H1 (cell line): Measurements from ENCODE around the gene PLEK. TPM values are rescaled to one million over a fixed set of nuclear protein-coding genes. Genes with fewer than 3 reads are reported as not detected.

Experiments used
- CTCF ChIA-PET: fragments of 300-600 bp; sonication (Branson Sonifier 250); formaldehyde crosslinking; loops from one replicate; lab custom pipeline; 2021; ENCODE audit not compliant: partially characterized antibody; lab: Charles Lee
- POLR2A ChIA-PET: fragments of 300-600 bp; sonication (Branson Sonifier 250); formaldehyde crosslinking; loops from one replicate; lab custom pipeline; 2021; ENCODE audit warnings: inconsistent platforms; ENCODE audit not compliant: partially characterized antibody; lab: Charles Lee
- DNase-seq, 2 experiments: peaks; one replicate each; pipeline versions ENCODE4 v3.0.0 to v3.0.0-alpha.2; 2010 to 2022; ENCODE audit warnings: low spot score in 2 of 2, low read depth in 1 of 2, mixed read lengths in 1 of 2
- FAIRE-seq: peaks from 2 replicates; lab custom pipeline; 2011; peaks lifted over from hg19 to GRCh38; lab: Jason Lieb, UNC
- H2AFZ ChIP-seq: 2 replicates; pipeline ENCODE4 v1.8.1; 2012; ENCODE audit warnings: low read length, inconsistent platforms
- H2AK5ac ChIP-seq: 2 replicates; pipeline ENCODE4 v1.6.1; 2013; ENCODE audit warnings: low read depth, low read length
- H2BK120ac ChIP-seq: replicated peaks from 2 replicates; pipeline ENCODE3; 2013; ENCODE audit warnings: low read depth, low read length, inconsistent platforms
- H2BK12ac ChIP-seq: 2 replicates; pipeline ENCODE4 v1.6.1; 2013; ENCODE audit warnings: low read depth, low read length
- H2BK15ac ChIP-seq: 2 replicates; pipeline ENCODE4 v1.6.1; 2013; ENCODE audit warnings: low read length
- H2BK20ac ChIP-seq: 2 replicates; pipeline ENCODE4 v1.6.1; 2013; ENCODE audit warnings: low read length
- H2BK5ac ChIP-seq: 2 replicates; pipeline ENCODE4 v1.6.1; 2013; ENCODE audit warnings: low read depth, low read length
- H3K14ac ChIP-seq: 2 replicates; pipeline ENCODE4 v1.6.1; 2013; ENCODE audit warnings: inconsistent platforms; ENCODE audit not compliant: insufficient read length
- H3K18ac ChIP-seq: 2 replicates; pipeline ENCODE4 v1.6.1; 2013; ENCODE audit warnings: low read length; ENCODE audit errors: extremely low read depth
- H3K23ac ChIP-seq: 2 replicates; pipeline ENCODE4 v1.6.1; 2013; ENCODE audit warnings: inconsistent platforms; ENCODE audit not compliant: insufficient read length
- H3K23me2 ChIP-seq: 2 replicates; pipeline ENCODE4 v1.6.1; 2013; ENCODE audit warnings: low read depth, low read length
- H3K27ac ChIP-seq: 2 replicates; pipeline ENCODE4 v1.6.1; 2011; ENCODE audit warnings: low read depth, low read length, inconsistent platforms
- H3K27me3 ChIP-seq, 4 experiments: replicated peaks in 1 of 4; 1 replicate in 1 of 4; 2 replicates in 3 of 4; pipeline versions ENCODE4 v1.6.1 to v1.8.1; 2011 to 2013; ENCODE audit warnings: low read length in 3 of 4, mild to moderate bottlenecking in 3 of 4, inconsistent platforms in 2 of 4, mixed read lengths in 2 of 4, moderate library complexity in 1 of 4; ENCODE audit not compliant: control insufficient read depth in 3 of 4, insufficient read depth in 3 of 4; ENCODE audit errors: extremely low read depth in 1 of 4
- H3K36me3 ChIP-seq, 4 experiments: 2 replicates each; pipeline versions ENCODE4 v1.6.1 to v1.8.1; 2011 to 2013; ENCODE audit warnings: mild to moderate bottlenecking in 4 of 4, low read length in 3 of 4, moderate library complexity in 2 of 4, control low read depth in 1 of 4, inconsistent platforms in 1 of 4; ENCODE audit not compliant: insufficient read depth in 4 of 4, control insufficient read depth in 2 of 4
- H3K4ac ChIP-seq: replicated peaks from 2 replicates; pipeline ENCODE3; 2013; ENCODE audit warnings: low read length, low read depth, mixed read lengths, inconsistent platforms; ENCODE audit not compliant: insufficient read length
- H3K4me1 ChIP-seq, 4 experiments: replicated peaks in 1 of 4; 1 replicate in 1 of 4; 2 replicates in 3 of 4; pipeline versions ENCODE4 v1.6.1 to v1.8.1; 2011 to 2013; ENCODE audit warnings: low read length in 3 of 4, inconsistent platforms in 2 of 4, mixed read lengths in 1 of 4; ENCODE audit not compliant: insufficient read depth in 4 of 4, control insufficient read depth in 3 of 4
- H3K4me2 ChIP-seq, 2 experiments: 2 replicates each; pipeline versions ENCODE4 v1.6.1 to v1.8.1; 2011 to 2013; ENCODE audit warnings: low read depth in 2 of 2, low read length in 2 of 2, control low read depth in 1 of 2, inconsistent platforms in 1 of 2, mild to moderate bottlenecking in 1 of 2; ENCODE audit not compliant: insufficient read depth in 1 of 2
- H3K4me3 ChIP-seq, 4 experiments: fragments of 200-600, 300-600 bp in 1 of 4; sonication (generic), shearing (Covaris generic), sonication (Bioruptor Twin) in 1 of 4; 2 replicates each; pipeline versions ENCODE4 v1.5.1 to v1.8.1; 2011 to 2016; ENCODE audit warnings: low read length in 4 of 4, low read depth in 3 of 4, control low read depth in 2 of 4, inconsistent platforms in 2 of 4, mild to moderate bottlenecking in 2 of 4, mixed read lengths in 1 of 4, moderate library complexity in 1 of 4; ENCODE audit not compliant: insufficient read depth in 2 of 4; ENCODE audit errors: extremely low read depth in 1 of 4
- H3K56ac ChIP-seq: replicated peaks from 2 replicates; pipeline ENCODE3; 2013; ENCODE audit warnings: low read depth, mild to moderate bottlenecking, mixed read lengths, low read length, inconsistent platforms; ENCODE audit not compliant: insufficient read length
- H3K79me1 ChIP-seq: 2 replicates; pipeline ENCODE4 v1.6.1; 2013; ENCODE audit warnings: low read depth, low read length, control low read depth
- H3K79me2 ChIP-seq, 2 experiments: 2 replicates each; pipeline versions ENCODE4 v1.6.1 to v1.8.1; 2012 to 2013; ENCODE audit warnings: low read length in 2 of 2, mild to moderate bottlenecking in 2 of 2, inconsistent platforms in 1 of 2; ENCODE audit not compliant: insufficient read depth in 2 of 2, control insufficient read depth in 1 of 2
- H3K9ac ChIP-seq, 4 experiments: replicated peaks in 1 of 4; 1 replicate in 1 of 4; 2 replicates in 3 of 4; pipeline versions ENCODE4 v1.6.1 to v1.8.1; 2011 to 2013; ENCODE audit warnings: low read depth in 3 of 4, low read length in 3 of 4, control low read depth in 2 of 4, mild to moderate bottlenecking in 2 of 4, moderate library complexity in 2 of 4, inconsistent platforms in 1 of 4; ENCODE audit errors: extremely low read depth in 1 of 4
- H3K9me3 ChIP-seq, 2 experiments: 2 replicates each; pipeline versions ENCODE4 v1.6.1 to v1.8.1; 2012 to 2013; ENCODE audit warnings: mild to moderate bottlenecking in 2 of 2, moderate library complexity in 2 of 2, control low read depth in 1 of 2, inconsistent platforms in 1 of 2, low read depth in 1 of 2, low read length in 1 of 2, mixed read lengths in 1 of 2; ENCODE audit not compliant: insufficient read depth in 2 of 2
- H4K20me1 ChIP-seq, 2 experiments: replicated peaks in 1 of 2; 2 replicates each; pipeline versions ENCODE3 to v1.8.1; 2011 to 2013; ENCODE audit warnings: inconsistent platforms in 2 of 2, low read length in 2 of 2, mild to moderate bottlenecking in 1 of 2; ENCODE audit not compliant: insufficient read depth in 2 of 2, control insufficient read depth in 1 of 2
- H4K5ac ChIP-seq: 2 replicates; pipeline ENCODE4 v1.6.1; 2013; ENCODE audit warnings: low read length, low read depth, mixed read lengths, inconsistent platforms; ENCODE audit not compliant: insufficient read length
- H4K8ac ChIP-seq: 2 replicates; pipeline ENCODE4 v1.8.0; 2013; ENCODE audit warnings: mild to moderate bottlenecking, moderate library complexity, low read length, inconsistent platforms; ENCODE audit not compliant: insufficient read depth; ENCODE audit errors: extremely low read depth
- H4K91ac ChIP-seq: replicated peaks from 2 replicates; pipeline ENCODE3; 2013; ENCODE audit warnings: low read length, mixed read lengths, inconsistent platforms; ENCODE audit not compliant: insufficient read length
- ASH2L ChIP-seq: fragments of 200-600, 300-600 bp; sonication (generic); IDR thresholded peaks from one replicate; pipeline ENCODE4 v1.7.1; 2017; ENCODE audit warnings: low read length
- ATF2 ChIP-seq: IDR thresholded peaks from 2 replicates; pipeline ENCODE4 v1.6.1; 2012; ENCODE audit warnings: low read length, inconsistent platforms
- CHD2 ChIP-seq: IDR thresholded peaks from 2 replicates; pipeline ENCODE4 v1.6.1; 2012; ENCODE audit warnings: low read length, improper control_type of control experiment
- EZH2 ChIP-seq: fragments of 200-600 bp; sonication (generic); IDR thresholded peaks from 2 replicates; pipeline ENCODE4 v1.7.1; 2012; ENCODE audit warnings: low read depth, mild to moderate bottlenecking, moderate library complexity, low read length, inconsistent platforms; ENCODE audit not compliant: severe bottlenecking
- JUN ChIP-seq: IDR thresholded peaks from 2 replicates; pipeline ENCODE4 v1.6.1; 2011; ENCODE audit warnings: low read depth, mild to moderate bottlenecking, improper control_type of control experiment, low read length
- KDM1A ChIP-seq: fragments of 200-600, 300-600 bp; sonication (generic); IDR thresholded peaks from 2 replicates; pipeline ENCODE4 v1.7.1; 2016; ENCODE audit warnings: mild to moderate bottlenecking, low read length, borderline replicate concordance
- SAP30 ChIP-seq: fragments of 300-600 bp; sonication (generic); IDR thresholded peaks from 2 replicates; pipeline ENCODE4 v1.7.1; 2012; ENCODE audit warnings: low read length, moderate library complexity, mild to moderate bottlenecking, inconsistent platforms; ENCODE audit not compliant: insufficient read depth, insufficient replicate concordance
- SUZ12 ChIP-seq: fragments of 200-600 bp; sonication (generic); IDR thresholded peaks from 2 replicates; pipeline ENCODE4 v1.6.1; 2012; ENCODE audit warnings: mild to moderate bottlenecking, inconsistent platforms, low read length, moderate library complexity, mixed read lengths
- TCF12 ChIP-seq: IDR thresholded peaks from 2 replicates; pipeline ENCODE4 v1.6.1; 2011; ENCODE audit warnings: low read depth, mild to moderate bottlenecking, low read length
- polyA plus RNA-seq, 7 experiments: library from polyadenylated mRNA; depleted of rRNA in 3 of 7; stranded (reverse) in 5 of 7; unstranded in 2 of 7; fragments of >200 nt in 5 of 7; fragments of 200-250 nt in 2 of 7; gene quantifications; 1 replicate in 5 of 7; 2 replicates in 1 of 7; 4 replicates in 1 of 7; pipeline versions ENCODE4 v1.2.1 to v1.2.3, GENCODE V29; 2011 to 2013; ENCODE audit warnings: missing spikeins in 2 of 7, mixed read lengths in 2 of 7
- total RNA-seq: library from RNA; stranded (reverse); fragmentation: NEBNext Ultra II Directional; extraction: Animal tissue kit (Norgen Biotek cat#: 25700); gene quantifications from 2 replicates; pipeline ENCODE4 v1.2.1, GENCODE V29; 2021
- TF ChIP-seq, protein P1 (sequence below): IDR thresholded peaks from 2 replicates; pipeline ENCODE4 v1.6.1; 2012; ENCODE audit warnings: inconsistent platforms

PLEK gene
- total and polyA plus RNA-seq, 2 of the 8 experiments (the other 6 are each of a cell fraction or from before 2014, with no cell fraction given): not detected

DNA sequence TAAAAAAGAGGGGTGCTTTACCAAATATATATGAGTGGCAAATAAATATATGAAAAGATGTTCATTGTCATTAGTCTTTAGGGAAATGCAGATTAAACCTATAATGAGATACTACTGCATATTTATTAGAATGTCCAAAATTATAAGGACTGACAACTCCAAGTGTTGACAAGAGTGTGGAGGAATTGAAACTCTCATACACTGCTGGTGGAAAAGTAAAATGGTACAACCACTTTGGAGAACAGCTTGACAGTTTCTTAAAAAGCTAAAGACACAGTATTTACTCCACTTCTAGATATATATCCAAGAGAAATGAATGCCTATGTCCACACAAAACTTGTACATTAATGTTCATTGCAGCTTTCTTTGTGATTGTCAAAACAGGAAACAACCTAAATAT lies 50.4 kb downstream of the PLEK start:
- Histone ChIP-seq H3K4me1 (peaks cover 6 to 12% (median 8%) of the 10 kb centered on the region in 4 experiments; a peak in 5 of 7 replicates), H2AK5ac (no peak overlapping the region), H3K14ac (no peak overlapping the region), H4K8ac (no peak overlapping the region), H3K56ac (no peak overlapping the region), H3K79me2 (no peaks in the 10 kb centered on the region), H2AFZ (no peak overlapping the region), H3K4ac (no peak overlapping the region), H2BK120ac (no peak overlapping the region), H3K9me3 (no peaks in the 10 kb centered on the region), H3K4me3 (no peak overlapping the region), H4K20me1 (no peaks in the 10 kb centered on the region), H4K91ac (no peak overlapping the region), H2BK20ac (no peak overlapping the region), H2BK5ac (no peak overlapping the region), H3K23me2 (no peaks in the 10 kb centered on the region), H3K27me3 (no peaks in the 10 kb centered on the region; a peak in 1 of 7 replicates), H3K79me1 (no peaks in the 10 kb centered on the region), H4K5ac (no peak overlapping the region), H3K27ac (no peak overlapping the region), H3K23ac (no peak overlapping the region), H3K4me2 (no peak overlapping the region), H2BK15ac (no peak overlapping the region), H2BK12ac (no peak overlapping the region), H3K9ac (no peak overlapping the region), H3K36me3 (no peaks in the 10 kb centered on the region), H3K18ac (no peak overlapping the region)
- CTCF ChIA-PET: interaction anchor here (1.5 to 7.7 kb wide), 4 partner anchors 11 to 55 kb away, joined by 3 to 51 read pairs (median 4); no protein-coding TSS in a partner anchor
- POLR2A ChIA-PET: interaction anchor here (0.8 kb wide), 1 partner anchor 10 kb away, joined by 3 read pairs; no protein-coding TSS in a partner anchor
- DNase-seq: no peak
- no peak for TF ChIP-seq SAP30
- TF ChIP-seq TCF12: no peak
- TF ChIP-seq ATF2: no peak
- no peak for TF ChIP-seq ASH2L
- no peak for TF ChIP-seq SUZ12
- TF ChIP-seq EZH2: no peak
- TF ChIP-seq, protein P1, sequence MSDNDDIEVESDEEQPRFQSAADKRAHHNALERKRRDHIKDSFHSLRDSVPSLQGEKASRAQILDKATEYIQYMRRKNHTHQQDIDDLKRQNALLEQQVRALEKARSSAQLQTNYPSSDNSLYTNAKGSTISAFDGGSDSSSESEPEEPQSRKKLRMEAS: no peak
- no peak for TF ChIP-seq JUN
- TF ChIP-seq KDM1A: no peak
- no peak for TF ChIP-seq CHD2
- FAIRE-seq: no peak
